SK-N-SH treated with all-trans-retinoic acid at 6 μM for 48 hours (cell line): Measurements from ENCODE around the gene NTN5.
"Not testable (repeated sequence)": the region's sequence is repeated elsewhere in the genome, so short reads cannot be mapped to it uniquely, and the experiment has no call there.

Source experiments
- OSR1 ChIP-seq: fragments of 250-450 bp; sonication (Bioruptor Pico); IDR thresholded peaks from 2 replicates; pipeline ENCODE4 v1.8.0; 2022; ENCODE audit warnings: moderate library complexity, mild to moderate bottlenecking, inconsistent platforms
- PPARA ChIP-seq: fragments of 250-450 bp; sonication (Bioruptor Pico); IDR thresholded peaks from 2 replicates; pipeline ENCODE4 v1.5.0; 2020; ENCODE audit warnings: mild to moderate bottlenecking, borderline replicate concordance
- SNAI2 ChIP-seq: fragments of 250-450 bp; sonication (Bioruptor Pico); IDR thresholded peaks from 2 replicates; pipeline ENCODE4 v1.5.0; 2020; ENCODE audit warnings: mild to moderate bottlenecking, moderate library complexity
- TF ChIP-seq, protein P1 (sequence below): fragments of 250-450 bp; sonication (Bioruptor Pico); IDR thresholded peaks from 2 replicates; pipeline ENCODE4 v1.5.1; 2020; ENCODE audit warnings: low read depth, mild to moderate bottlenecking, moderate library complexity

DNA sequence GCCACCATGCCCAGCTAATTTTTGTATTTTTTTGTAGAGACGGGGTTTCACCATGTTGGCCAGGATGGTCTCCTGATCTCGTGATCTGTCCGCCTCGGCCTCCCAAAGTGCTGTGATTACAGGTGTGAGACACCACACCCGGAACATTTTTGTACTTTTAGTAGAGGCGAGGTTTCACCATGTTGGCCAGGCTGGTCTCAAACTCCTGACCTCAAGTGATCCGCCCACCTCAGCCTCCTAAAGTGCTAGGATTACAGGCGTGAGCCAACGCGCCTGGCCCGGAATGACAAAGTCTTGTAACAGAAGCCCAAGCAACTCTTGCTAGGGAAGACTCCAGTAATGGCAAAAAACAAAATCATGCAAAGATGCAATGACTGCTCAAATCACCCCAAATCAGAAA, 40.5 kb downstream of the NTN5 start:
- TF ChIP-seq OSR1 (CRISPR knock-in tag); PPARA; SNAI2 (CRISPR knock-in tag): not testable (repeated sequence)
- TF ChIP-seq, protein P1, sequence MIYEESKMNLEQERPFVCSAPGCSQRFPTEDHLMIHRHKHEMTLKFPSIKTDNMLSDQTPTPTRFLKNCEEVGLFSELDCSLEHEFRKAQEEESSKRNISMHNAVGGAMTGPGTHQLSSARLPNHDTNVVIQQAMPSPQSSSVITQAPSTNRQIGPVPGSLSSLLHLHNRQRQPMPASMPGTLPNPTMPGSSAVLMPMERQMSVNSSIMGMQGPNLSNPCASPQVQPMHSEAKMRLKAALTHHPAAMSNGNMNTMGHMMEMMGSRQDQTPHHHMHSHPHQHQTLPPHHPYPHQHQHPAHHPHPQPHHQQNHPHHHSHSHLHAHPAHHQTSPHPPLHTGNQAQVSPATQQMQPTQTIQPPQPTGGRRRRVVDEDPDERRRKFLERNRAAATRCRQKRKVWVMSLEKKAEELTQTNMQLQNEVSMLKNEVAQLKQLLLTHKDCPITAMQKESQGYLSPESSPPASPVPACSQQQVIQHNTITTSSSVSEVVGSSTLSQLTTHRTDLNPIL (CRISPR knock-in tag), result not testable (repeated sequence)
